ENCODE results near the gene RPH3AL. TPM values are rescaled to one million over a fixed set of nuclear protein-coding genes. Genes with fewer than 3 reads are reported as not detected.

Gene RPH3AL
- total RNA-seq, 2 experiments from 2014 or later, result 3.2 to 4.6 TPM

- no peaks in the 10 kb centered on the region for H3K36me3 Mint-ChIP-seq (ENCODE audit: low read depth)
- no peak overlapping the region for H3K27ac Mint-ChIP-seq
- H3K27me3 Mint-ChIP-seq, result no peaks in the 10 kb centered on the region
- peaks cover 3% of the 10 kb centered on the region for H3K9me3 Mint-ChIP-seq
- DNase-seq, result no peak
- CTCF ChIA-PET, result interaction anchor here (1.7 kb wide), 1 partner anchor 21 kb away, joined by 4 read pairs; no protein-coding TSS in a partner anchor
- H3K4me1 Mint-ChIP-seq, result no peaks in the 10 kb centered on the region
- POLR2A ChIA-PET, result interaction anchor here (0.6 kb wide), 1 partner anchor 90 kb away, joined by 5 read pairs; no protein-coding TSS in a partner anchor
- no peak overlapping the region for H3K4me3 Mint-ChIP-seq
Observed at GRCh38 chr17:310111-311010, 42.2 kb downstream of the RPH3AL start.

DNA sequence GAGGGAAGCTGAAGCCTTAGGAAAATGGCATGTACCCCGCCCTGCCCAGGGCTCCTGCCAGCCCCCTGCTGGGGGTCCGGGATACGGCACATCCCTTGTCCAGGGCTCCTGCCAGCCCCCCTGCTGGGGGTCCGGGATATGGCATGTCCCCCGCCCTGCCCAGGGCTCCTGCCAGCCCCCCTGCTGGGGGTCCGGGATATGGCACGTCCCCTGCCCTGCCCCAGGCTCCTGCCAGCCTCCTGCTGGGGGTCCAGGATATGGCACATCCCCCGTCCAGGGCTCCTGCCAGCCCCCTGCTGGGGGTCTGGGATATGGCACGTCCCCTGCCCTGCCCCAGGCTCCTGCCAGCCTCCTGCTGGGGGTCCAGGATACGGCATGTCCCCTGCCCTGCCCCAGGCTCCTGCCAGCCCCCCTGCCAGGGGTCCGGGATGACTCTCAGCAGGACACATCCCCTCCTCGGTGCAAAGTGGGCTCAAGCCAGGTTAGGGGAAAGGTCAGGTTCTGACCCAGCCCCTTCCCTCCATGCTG is 43.2 kb downstream of the RPH3AL start:
- H3K27ac Mint-ChIP-seq, result no peak overlapping the region
- ChIA-PET POLR2A (no interaction called here), CTCF (interaction anchor here (1.7 kb wide), 1 partner anchor 20 kb away, joined by 4 read pairs; no protein-coding TSS in a partner anchor)
- no peaks in the 10 kb centered on the region for H3K27me3 Mint-ChIP-seq
- H3K4me3 Mint-ChIP-seq, result no peak overlapping the region
- H3K36me3 Mint-ChIP-seq (ENCODE audit: low read depth), result no peaks in the 10 kb centered on the region
- H3K4me1 Mint-ChIP-seq, result no peaks in the 10 kb centered on the region
- DNase-seq, result no peak
- H3K9me3 Mint-ChIP-seq, result no peaks in the 10 kb centered on the region

DNA sequence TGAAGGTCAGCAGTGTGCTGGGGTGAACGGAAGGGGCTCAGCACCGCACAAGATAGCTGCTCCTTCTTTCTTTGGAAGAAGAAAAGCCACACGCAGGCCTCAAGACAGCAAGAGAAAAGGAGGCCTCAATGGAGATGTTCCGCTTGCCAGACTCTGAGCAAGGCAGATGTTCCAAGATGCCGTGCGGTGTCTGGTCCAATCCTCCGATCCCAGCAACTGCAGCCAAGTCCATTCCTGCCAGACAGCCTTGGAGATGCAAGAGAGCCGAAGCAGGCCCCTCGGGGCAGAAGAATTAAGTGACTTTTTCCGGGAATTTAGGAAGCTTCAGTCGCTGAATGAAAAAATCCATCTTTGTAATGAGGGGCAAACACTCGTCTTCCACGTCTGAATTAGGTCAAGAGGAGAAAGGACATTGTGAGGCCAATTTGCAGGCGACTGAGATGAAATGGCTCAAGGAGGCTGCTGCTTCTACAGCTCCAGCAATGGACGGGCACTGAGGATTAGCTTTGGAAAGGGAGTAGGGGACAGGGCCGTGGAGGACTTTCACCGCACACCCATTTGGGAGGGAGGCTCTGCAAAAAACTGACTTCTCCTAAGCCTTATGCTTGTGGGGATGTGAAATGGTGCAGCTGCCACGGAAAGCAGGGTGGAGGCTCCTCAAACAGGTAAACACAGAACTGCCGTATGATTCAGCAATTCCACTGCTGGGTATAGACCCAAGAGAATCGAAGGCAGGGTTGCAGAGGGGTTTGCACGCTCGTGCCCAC is 44.7 kb downstream of the RPH3AL start:
- ChIA-PET CTCF (no interaction called here), POLR2A (no interaction called here)
- no peaks in the 10 kb centered on the region for H3K4me1 Mint-ChIP-seq
- H3K27ac Mint-ChIP-seq, result no peak overlapping the region
- no peak overlapping the region for H3K4me3 Mint-ChIP-seq
- H3K9me3 Mint-ChIP-seq, result no peaks in the 10 kb centered on the region
- no peaks in the 10 kb centered on the region for H3K36me3 Mint-ChIP-seq (ENCODE audit: low read depth)
- no peaks in the 10 kb centered on the region for H3K27me3 Mint-ChIP-seq
- no peak for DNase-seq

DNA sequence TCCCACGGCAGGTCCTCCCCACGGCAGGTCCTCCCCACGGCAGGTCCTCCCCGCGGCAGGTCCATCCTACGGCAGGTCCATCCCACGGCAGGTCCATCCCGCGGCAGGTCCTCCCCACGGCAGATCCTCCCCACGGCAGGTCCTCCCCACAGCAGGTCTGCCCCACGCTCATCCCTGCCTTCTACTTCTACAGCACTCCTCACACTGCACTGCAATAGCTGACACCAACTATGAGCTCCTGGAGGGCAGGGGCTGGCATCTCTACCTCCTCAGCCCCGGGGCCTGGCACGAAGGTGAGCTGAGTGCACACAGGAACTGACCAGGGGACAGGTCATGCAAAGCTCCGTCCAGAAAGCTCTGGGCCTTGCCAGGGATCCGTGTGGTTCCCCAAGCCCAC is 45.3 kb downstream of the RPH3AL start:
- Mint-ChIP-seq H3K9me3 (no peaks in the 10 kb centered on the region), H3K27ac (no peak overlapping the region), H3K4me1 (no peaks in the 10 kb centered on the region), H3K4me3 (no peak overlapping the region), H3K27me3 (no peaks in the 10 kb centered on the region), H3K36me3 (ENCODE audit: low read depth) (no peaks in the 10 kb centered on the region)
- CTCF ChIA-PET, result no interaction called here
- no peak for DNase-seq
- POLR2A ChIA-PET, result no interaction called here

DNA sequence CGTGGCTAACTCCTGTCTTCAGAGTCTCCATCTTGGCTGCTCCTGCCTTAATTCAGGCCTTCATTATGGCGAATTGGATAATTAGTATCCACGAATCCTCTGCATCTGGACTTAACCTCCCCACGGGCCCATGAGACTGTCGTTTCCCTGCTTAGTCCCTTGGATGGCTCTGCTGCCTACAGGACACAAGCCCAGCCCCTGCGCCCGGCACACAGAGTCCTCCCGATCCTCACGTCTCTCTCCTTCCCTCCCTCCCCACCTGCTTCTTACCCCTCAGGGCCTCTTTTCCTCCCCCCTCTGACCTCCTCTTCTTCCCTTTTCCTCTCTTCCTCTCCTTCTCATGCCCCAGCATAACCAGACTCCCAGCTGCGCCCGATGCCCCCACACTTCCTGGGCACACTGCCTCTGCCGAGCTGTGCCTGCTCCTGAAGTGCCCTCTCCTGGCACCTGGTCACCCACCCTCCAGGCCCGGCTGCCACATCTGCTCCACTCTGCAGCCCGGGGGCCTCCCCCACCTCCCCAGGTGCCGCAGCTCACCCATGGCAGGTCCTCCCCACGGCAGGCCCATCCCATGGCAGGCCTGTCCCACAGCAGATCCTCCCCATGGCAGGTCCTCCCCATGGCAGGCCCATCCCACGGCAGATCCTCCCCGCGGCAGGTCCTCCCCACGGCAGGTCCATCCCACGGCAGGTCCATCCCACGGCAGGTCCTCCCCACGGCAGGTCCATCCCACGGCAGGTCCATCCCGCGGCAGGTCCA is 45.9 kb downstream of the RPH3AL start:
- H3K27ac Mint-ChIP-seq, result no peak overlapping the region
- no peaks in the 10 kb centered on the region for H3K36me3 Mint-ChIP-seq (ENCODE audit: low read depth)
- H3K4me3 Mint-ChIP-seq, result no peak overlapping the region
- no peak for DNase-seq
- H3K27me3 Mint-ChIP-seq, result no peaks in the 10 kb centered on the region
- no peaks in the 10 kb centered on the region for H3K9me3 Mint-ChIP-seq
- ChIA-PET CTCF (no interaction called here), POLR2A (no interaction called here)
- H3K4me1 Mint-ChIP-seq, result no peaks in the 10 kb centered on the region

- POLR2A ChIA-PET, result no interaction called here
- CTCF ChIA-PET, result no interaction called here
- no peak overlapping the region for H3K4me3 Mint-ChIP-seq
- no peaks in the 10 kb centered on the region for H3K27me3 Mint-ChIP-seq
- no peak overlapping the region for H3K27ac Mint-ChIP-seq
- no peaks in the 10 kb centered on the region for H3K4me1 Mint-ChIP-seq
- no peak for DNase-seq
- no peaks in the 10 kb centered on the region for H3K36me3 Mint-ChIP-seq (ENCODE audit: low read depth)
- H3K9me3 Mint-ChIP-seq, result no peaks in the 10 kb centered on the region
Observed at GRCh38 chr17:306116-306515, 46.5 kb downstream of the RPH3AL start.

- Mint-ChIP-seq H3K4me1 (no peaks in the 10 kb centered on the region), H3K9me3 (no peaks in the 10 kb centered on the region), H3K27me3 (no peaks in the 10 kb centered on the region), H3K36me3 (ENCODE audit: low read depth) (no peaks in the 10 kb centered on the region), H3K4me3 (no peak overlapping the region), H3K27ac (no peak overlapping the region)
- ChIA-PET CTCF (no interaction called here), POLR2A (no interaction called here)
- DNase-seq, result no peak
Observed at GRCh38 chr17:305090-305976, 47.3 kb downstream of the RPH3AL start.

DNA sequence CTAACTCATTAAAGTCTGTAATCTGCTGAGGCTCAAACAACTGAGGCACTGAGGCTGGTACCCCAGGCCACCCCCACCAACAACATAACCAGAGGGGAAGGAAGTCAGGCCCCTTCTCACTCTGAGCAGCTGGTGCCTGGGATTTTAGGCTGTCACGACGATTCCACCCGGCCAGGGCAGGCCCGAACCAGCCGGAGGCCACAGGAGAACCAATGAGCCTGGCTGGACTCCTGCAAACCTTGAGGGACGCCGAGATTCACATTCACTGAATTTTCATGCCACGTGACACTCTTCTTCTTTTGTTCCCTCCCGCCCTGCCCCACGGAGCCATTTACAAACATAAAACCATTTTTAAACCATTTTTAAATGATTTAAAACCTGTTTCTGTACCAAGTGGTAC is 48.1 kb downstream of the RPH3AL start:
- H3K27me3 Mint-ChIP-seq, result no peaks in the 10 kb centered on the region
- H3K36me3 Mint-ChIP-seq (ENCODE audit: low read depth), result no peaks in the 10 kb centered on the region
- DNase-seq, result no peak
- H3K9me3 Mint-ChIP-seq, result no peaks in the 10 kb centered on the region
- H3K4me1 Mint-ChIP-seq, result no peaks in the 10 kb centered on the region
- no peak overlapping the region for H3K27ac Mint-ChIP-seq
- ChIA-PET CTCF (no interaction called here), POLR2A (no interaction called here)
- no peak overlapping the region for H3K4me3 Mint-ChIP-seq

GRCh38 chr17:303168-303567 is 49.4 kb downstream of the RPH3AL start:
- no peaks in the 10 kb centered on the region for H3K4me1 Mint-ChIP-seq
- no peaks in the 10 kb centered on the region for H3K36me3 Mint-ChIP-seq (ENCODE audit: low read depth)
- H3K4me3 Mint-ChIP-seq, result no peak overlapping the region
- POLR2A ChIA-PET, result no interaction called here
- CTCF ChIA-PET, result no interaction called here
- no peaks in the 10 kb centered on the region for H3K9me3 Mint-ChIP-seq
- DNase-seq, result no peak
- H3K27ac Mint-ChIP-seq, result no peak overlapping the region
- H3K27me3 Mint-ChIP-seq, result no peaks in the 10 kb centered on the region

DNA sequence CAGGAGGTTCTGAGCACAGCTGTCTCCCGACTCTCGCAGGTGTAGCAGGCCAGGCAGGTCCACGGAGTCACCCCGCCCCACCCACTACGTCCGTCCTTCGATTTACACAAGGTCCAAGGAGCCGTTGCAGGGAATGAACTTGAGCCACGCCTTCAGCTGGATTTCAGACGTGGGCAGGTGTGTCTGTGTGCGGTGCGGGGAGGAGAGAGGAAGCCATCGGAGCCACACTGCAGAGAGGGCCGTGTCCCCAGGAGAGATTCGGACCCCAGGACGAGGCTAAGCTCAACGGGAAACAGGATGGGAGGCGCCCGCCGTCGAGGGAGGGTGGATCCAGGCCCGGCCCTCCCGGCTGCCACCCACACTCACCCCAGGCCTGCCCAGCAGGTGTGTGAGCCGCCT is 50.3 kb downstream of the RPH3AL start:
- no peak overlapping the region for H3K4me3 Mint-ChIP-seq
- H3K27me3 Mint-ChIP-seq, result no peaks in the 10 kb centered on the region
- no peak overlapping the region for H3K27ac Mint-ChIP-seq
- H3K4me1 Mint-ChIP-seq, result no peaks in the 10 kb centered on the region
- CTCF ChIA-PET, result no interaction called here
- no peak for DNase-seq
- no peaks in the 10 kb centered on the region for H3K36me3 Mint-ChIP-seq (ENCODE audit: low read depth)
- H3K9me3 Mint-ChIP-seq, result no peaks in the 10 kb centered on the region
- POLR2A ChIA-PET, result no interaction called here

DNA sequence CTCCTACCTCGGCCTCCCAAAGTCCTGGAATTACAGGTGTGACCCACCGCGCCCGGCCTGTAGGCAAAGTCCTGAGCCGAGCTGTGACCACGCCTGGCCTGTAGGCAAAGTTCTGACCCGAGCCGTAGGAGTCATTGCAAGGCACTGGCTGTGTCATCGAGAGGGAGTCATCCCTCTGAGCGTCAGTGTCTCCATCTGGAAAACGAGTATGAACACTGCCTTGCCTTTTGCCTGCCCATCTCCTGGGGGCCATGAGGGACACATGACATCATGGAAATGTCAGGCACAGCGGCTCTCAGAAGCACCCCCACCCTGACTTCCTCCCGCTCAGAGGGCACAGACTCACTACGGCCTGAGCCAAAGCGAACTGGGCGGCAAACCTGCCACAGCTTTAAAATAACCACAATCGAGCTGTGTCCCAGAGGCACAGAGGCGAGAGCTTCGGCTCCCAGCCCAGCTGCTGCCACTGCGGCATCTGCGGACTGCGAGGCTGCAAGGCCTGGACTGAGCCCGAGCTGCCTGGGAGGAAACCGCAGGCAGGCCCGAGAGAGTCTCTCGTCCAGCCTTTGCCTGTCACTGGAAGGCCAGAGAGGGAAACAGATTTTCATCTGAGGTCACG is 50.8 kb downstream of the RPH3AL start:
- DNase-seq, result no peak
- Mint-ChIP-seq H3K4me3 (no peak overlapping the region), H3K27me3 (no peaks in the 10 kb centered on the region), H3K27ac (no peak overlapping the region), H3K4me1 (no peaks in the 10 kb centered on the region), H3K36me3 (ENCODE audit: low read depth) (no peaks in the 10 kb centered on the region), H3K9me3 (no peaks in the 10 kb centered on the region)
- CTCF ChIA-PET, result no interaction called here
- POLR2A ChIA-PET, result no interaction called here

GRCh38 chr17:300881-301280 is 51.7 kb downstream of the RPH3AL start:
- H3K4me1 Mint-ChIP-seq, result no peaks in the 10 kb centered on the region
- H3K36me3 Mint-ChIP-seq (ENCODE audit: low read depth), result no peaks in the 10 kb centered on the region
- POLR2A ChIA-PET, result no interaction called here
- H3K27me3 Mint-ChIP-seq, result no peaks in the 10 kb centered on the region
- H3K4me3 Mint-ChIP-seq, result no peak overlapping the region
- CTCF ChIA-PET, result no interaction called here
- DNase-seq, result no peak
- H3K9me3 Mint-ChIP-seq, result no peaks in the 10 kb centered on the region
- no peak overlapping the region for H3K27ac Mint-ChIP-seq

Measured in activated CD4-positive, alpha-beta T cell treated with anti-CD3 and anti-CD28 coated beads, Interleukin-2, amount 10 ng/mL, durations not matched to agents 7 days and 5 days (primary cell).